BJ (cell line): ENCODE measurements around the gene ESR1. TPM values are rescaled to one million over a fixed set of nuclear protein-coding genes. Genes with fewer than 3 reads are reported as not detected.

Source experiments
- CTCF ChIA-PET: fragments of 350-600 bp; formaldehyde crosslinking; extraction: SDS; loops from one replicate; lab custom pipeline; 2021; ENCODE audit warnings: antibody characterized with exemption, inconsistent platforms; lab: Yijun Ruan, JAX
- POLR2A ChIA-PET: fragments of 300-600 bp; sonication (Branson Sonifier 250); formaldehyde crosslinking; extraction: SDS; loops from one replicate; lab custom pipeline; 2021; ENCODE audit warnings: antibody characterized with exemption; lab: Charles Lee
- DNase-seq: peaks from one replicate; pipeline ENCODE4 v3.0.0-alpha.2; 2011; ENCODE audit warnings: low read depth
- H3K27me3 ChIP-seq: 2 replicates; pipeline ENCODE4 v1.6.0; 2011; ENCODE audit warnings: low read length; ENCODE audit not compliant: control insufficient read depth, insufficient read depth
- H3K36me3 ChIP-seq: 2 replicates; pipeline ENCODE4 v1.5.1; 2011; ENCODE audit warnings: low read length; ENCODE audit not compliant: control insufficient read depth, insufficient read depth
- H3K4me3 ChIP-seq: 2 replicates; pipeline ENCODE4 v1.5.1; 2011; ENCODE audit warnings: low read depth, mild to moderate bottlenecking, control low read depth, low read length
- CTCF ChIP-seq: IDR thresholded peaks from 2 replicates; pipeline ENCODE4 v1.5.1; 2011; ENCODE audit warnings: low read depth, mild to moderate bottlenecking, control low read depth, inconsistent platforms, low read length, moderate library complexity; ENCODE audit not compliant: insufficient read depth
- polyA plus RNA-seq: library from polyadenylated mRNA; depleted of rRNA; stranded (reverse); fragments of >200 nt; gene quantifications from 2 replicates; pipeline ENCODE4 v1.2.3, GENCODE V29; 2011

ESR1 gene
- polyA plus RNA-seq, 1 experiment, result not detected

- no peak for DNase-seq
- H3K4me3 ChIP-seq, result no peak overlapping the region
- H3K36me3 ChIP-seq, result peaks cover 3% of the 10 kb centered on the region
- no peak for TF ChIP-seq CTCF
- no peaks in the 10 kb centered on the region for H3K27me3 ChIP-seq
- CTCF ChIA-PET, result interaction anchor here (0.6 to 0.7 kb wide), 2 partner anchors 150 to 435 kb away, joined by 3 read pairs; no protein-coding TSS in a partner anchor
- POLR2A ChIA-PET, result no interaction called here
Observed at GRCh38 chr6:152117156-152118133, 310.0 kb downstream of the ESR1 start.

GRCh38 chr6:152118224-152118623 is 310.7 kb downstream of the ESR1 start:
- no peaks in the 10 kb centered on the region for H3K27me3 ChIP-seq
- CTCF ChIA-PET, result no interaction called here
- no peak for TF ChIP-seq CTCF
- DNase-seq, result no peak
- H3K4me3 ChIP-seq, result no peak overlapping the region
- POLR2A ChIA-PET, result interaction anchor here (0.6 kb wide), 1 partner anchor 64 kb away, joined by 4 read pairs; no protein-coding TSS in a partner anchor
- H3K36me3 ChIP-seq, result peaks cover 3% of the 10 kb centered on the region

- ChIA-PET POLR2A (interaction anchor here (0.6 kb wide), 1 partner anchor 64 kb away, joined by 4 read pairs; no protein-coding TSS in a partner anchor), CTCF (interaction anchor here (1.0 kb wide), 1 partner anchor 354 kb away, joined by 4 read pairs; no protein-coding TSS in a partner anchor)
- no peaks in the 10 kb centered on the region for H3K27me3 ChIP-seq
- TF ChIP-seq CTCF, result no peak
- no peak for DNase-seq
- peaks cover 3% of the 10 kb centered on the region for H3K36me3 ChIP-seq
- no peak overlapping the region for H3K4me3 ChIP-seq
Observed at GRCh38 chr6:152118678-152119077, 311.2 kb downstream of the ESR1 start.

- Histone ChIP-seq H3K27me3 (no peaks in the 10 kb centered on the region), H3K36me3 (peaks cover 3% of the 10 kb centered on the region), H3K4me3 (no peak overlapping the region)
- no peak for DNase-seq
- no peak for TF ChIP-seq CTCF
- ChIA-PET POLR2A (no interaction called here), CTCF (no interaction called here)
Observed at GRCh38 chr6:152119831-152120230, 312.3 kb downstream of the ESR1 start.

- no peak overlapping the region for H3K4me3 ChIP-seq
- H3K36me3 ChIP-seq, result peaks cover 3% of the 10 kb centered on the region
- no peak for TF ChIP-seq CTCF
- H3K27me3 ChIP-seq, result no peaks in the 10 kb centered on the region
- no peak for DNase-seq
- ChIA-PET POLR2A (no interaction called here), CTCF (interaction anchor here (4.7 kb wide), 2 partner anchors 10 to 355 kb away, joined by 40 to 42 read pairs; no protein-coding TSS in a partner anchor)
Observed at GRCh38 chr6:152121910-152122309, 314.4 kb downstream of the ESR1 start.
